ENCODE results near the gene FGF9. TPM values are rescaled to one million over a fixed set of nuclear protein-coding genes. Genes with fewer than 3 reads are reported as not detected.

Gene FGF9
- total and polyA plus RNA-seq, 2 donors (not counting 1 experiment from before 2014, with no cell fraction given): 0.13 to 3.0 TPM

DNA sequence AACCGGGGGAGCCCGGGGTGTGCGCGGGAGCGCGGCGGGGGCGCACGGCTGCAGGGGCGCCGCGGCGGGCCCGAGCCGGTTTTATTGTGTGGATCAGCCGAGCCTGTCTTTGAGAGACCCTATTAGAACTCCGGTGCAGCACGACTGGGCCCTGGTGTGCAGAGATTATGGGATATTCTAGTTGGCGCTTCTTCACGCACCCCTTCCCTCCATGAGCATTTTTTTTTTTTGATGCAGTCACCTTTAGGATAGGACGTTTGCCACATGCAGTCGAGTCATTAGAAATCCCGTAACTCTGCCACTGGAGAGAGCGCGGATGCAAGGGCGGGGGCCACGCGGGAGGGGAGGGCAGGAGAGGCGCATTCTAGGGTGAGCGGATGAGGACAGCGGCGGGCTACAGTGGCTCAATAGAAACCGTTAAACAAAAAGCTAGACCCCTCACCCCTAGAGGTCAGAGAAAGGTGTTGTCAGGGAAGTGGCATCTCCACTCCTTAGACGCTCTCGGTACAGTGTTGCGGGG lies 3.7 kb downstream of the FGF9 start:
- peaks cover 51% of the 10 kb centered on the region for H3K27me3 Mint-ChIP-seq
- Histone ChIP-seq H3K4me2 (replicated peaks; ENCODE audit: low read depth, low read length, poor library complexity, severe bottlenecking) (peak overlapping the region; percentile 100), H3K9ac (ENCODE audit: low read length) (peak overlapping the region; percentile 79), H2AFZ (ENCODE audit: insufficient read depth, low read depth, low read length, poor library complexity, severe bottlenecking) (peak overlapping the region; percentile 86), H4K20me1 (ENCODE audit: control insufficient read depth, insufficient read depth, low read length, poor library complexity, severe bottlenecking) (no peaks in the 10 kb centered on the region), H3K36me3 (replicated peaks in 1 of 2; ENCODE audit: control extremely low read depth in 1 of 2, control insufficient read depth in 1 of 2, extremely low read depth in 1 of 2, insufficient read depth in 2 of 2, low read length in 1 of 2) (no peaks in the 10 kb centered on the region), H3K9me3 (ENCODE audit: control extremely low read depth in 1 of 3, control insufficient read depth in 2 of 3, insufficient read depth in 1 of 3, low read length in 2 of 3) (peaks cover 0 to 24% (median 0%) of the 10 kb centered on the region in 3 donors), H3K79me2 (ENCODE audit: control insufficient read depth, insufficient read depth, low read length) (no peaks in the 10 kb centered on the region), H3K27ac (ENCODE audit: low read length in 2 of 2) (no peak overlapping the region), H3K27me3 (replicated peaks in 1 of 4; ENCODE audit: control extremely low read depth in 1 of 4, control insufficient read depth in 3 of 4, insufficient read depth in 4 of 4, low read length in 3 of 4) (peaks cover 0 to 62% (median 43%) of the 10 kb centered on the region in 4 experiments), H3K4me3 (ENCODE audit: control extremely low read depth in 1 of 5, extremely low read depth in 1 of 5, insufficient read depth in 1 of 5, low read depth in 2 of 5, low read length in 4 of 5) (peak overlapping the region; percentile 27 to 74 (median 68)), H3K4me1 (ENCODE audit: control insufficient read depth in 2 of 2, insufficient read depth in 2 of 2, low read length in 2 of 2) (peaks cover 36 to 48% of the 10 kb centered on the region in 2 donors)
- POLR2A ChIA-PET: interaction anchor here (0.7 to 0.8 kb wide), 2 partner anchors 71 to 1109 kb away, joined by 3 to 4 read pairs; partner anchors contain the start of gene MICU2
- ATAC-seq (ENCODE audit: low read depth) (no peak), DNase-seq (peak; percentile 43)
- intact Hi-C loops (cut with micrococcal nuclease): loop anchor here (5.0 to 10.0 kb wide), 5 partner anchors 217 to 772 kb away; partner anchors contain the start of genes XPO4 and ZDHHC20
- H3K27ac Mint-ChIP-seq: no peak overlapping the region
- TF ChIP-seq, protein P1, sequence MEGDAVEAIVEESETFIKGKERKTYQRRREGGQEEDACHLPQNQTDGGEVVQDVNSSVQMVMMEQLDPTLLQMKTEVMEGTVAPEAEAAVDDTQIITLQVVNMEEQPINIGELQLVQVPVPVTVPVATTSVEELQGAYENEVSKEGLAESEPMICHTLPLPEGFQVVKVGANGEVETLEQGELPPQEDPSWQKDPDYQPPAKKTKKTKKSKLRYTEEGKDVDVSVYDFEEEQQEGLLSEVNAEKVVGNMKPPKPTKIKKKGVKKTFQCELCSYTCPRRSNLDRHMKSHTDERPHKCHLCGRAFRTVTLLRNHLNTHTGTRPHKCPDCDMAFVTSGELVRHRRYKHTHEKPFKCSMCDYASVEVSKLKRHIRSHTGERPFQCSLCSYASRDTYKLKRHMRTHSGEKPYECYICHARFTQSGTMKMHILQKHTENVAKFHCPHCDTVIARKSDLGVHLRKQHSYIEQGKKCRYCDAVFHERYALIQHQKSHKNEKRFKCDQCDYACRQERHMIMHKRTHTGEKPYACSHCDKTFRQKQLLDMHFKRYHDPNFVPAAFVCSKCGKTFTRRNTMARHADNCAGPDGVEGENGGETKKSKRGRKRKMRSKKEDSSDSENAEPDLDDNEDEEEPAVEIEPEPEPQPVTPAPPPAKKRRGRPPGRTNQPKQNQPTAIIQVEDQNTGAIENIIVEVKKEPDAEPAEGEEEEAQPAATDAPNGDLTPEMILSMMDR (IDR thresholded peaks at IDR 0.05): no peak
- peak; percentile 40 for TF ChIP-seq EZH2 (IDR thresholded peaks at IDR 0.05; ENCODE audit: borderline replicate concordance, insufficient read depth, low read depth, low read length, poor library complexity, severe bottlenecking)
- 2% methylated on average over 29 of the region's 36 CpGs for WGBS (ENCODE audit: insufficient coverage)
- H3K4me1 Mint-ChIP-seq: peaks cover 37% of the 10 kb centered on the region
- CTCF ChIA-PET: interaction anchor here (1.0 to 1.7 kb wide), 3 partner anchors 36 to 38 kb away, joined by 3 to 4 read pairs (median 4); no protein-coding TSS in a partner anchor
- peak overlapping the region; percentile 91 for H3K4me3 Mint-ChIP-seq
- H3K9me3 Mint-ChIP-seq (ENCODE audit: insufficient read depth): no peaks in the 10 kb centered on the region
